Measurements from ENCODE around the gene PRR15L. TPM values are rescaled to one million over a fixed set of nuclear protein-coding genes. Genes with fewer than 3 reads are reported as not detected.

The PRR15L gene
- total and polyA plus RNA-seq, 12 donors, result 0.03 to 0.24 (median 0.19) TPM; not detected in 9

- Histone ChIP-seq H3K4me3 (no peak overlapping the region), H3K36me3 (replicated peaks in 1 of 2) (no peaks in the 10 kb centered on the region), H3K4me1 (replicated peaks in 1 of 2) (no peaks in the 10 kb centered on the region), H3K27ac (peak overlapping the region in 1 of 5 donors; percentile 41), H3K9me3 (replicated peaks in 1 of 3) (no peaks in the 10 kb centered on the region), H3K27me3 (no peaks in the 10 kb centered on the region)
- DNase-seq, result no peak
- no peak for TF ChIP-seq CTCF (IDR thresholded peaks at IDR 0.05)
- TF ChIP-seq POLR2A (IDR thresholded peaks at IDR 0.05), result no peak
- intact Hi-C loops (cut with DNase I), result no loop called here
- WGBS, 4 donors, result 61 to 70% (median 68%) methylated on average over 9 of the region's 9 CpGs
These were observed 35.4 kb upstream of the PRR15L start for GRCh38 chr17:47993031-47993564.

GRCh38 chr17:47992216-47992615, 34.5 kb upstream of the PRR15L start:
- Histone ChIP-seq H3K9me3 (replicated peaks in 1 of 3) (no peaks in the 10 kb centered on the region), H3K4me3 (no peak overlapping the region), H3K27me3 (no peaks in the 10 kb centered on the region), H3K36me3 (replicated peaks in 1 of 2) (no peaks in the 10 kb centered on the region), H3K27ac (peak overlapping the region in 1 of 5 donors; percentile 41), H3K4me1 (replicated peaks in 1 of 2) (no peaks in the 10 kb centered on the region)
- DNase-seq, result no peak
- TF ChIP-seq POLR2A (IDR thresholded peaks at IDR 0.05) (no peak), CTCF (IDR thresholded peaks at IDR 0.05) (no peak)
- WGBS, 4 donors, result 53 to 70% (median 60%) methylated on average over 4 of the region's 4 CpGs
- intact Hi-C loops (cut with DNase I), result no loop called here

GRCh38 chr17:47990962-47991731, 33.5 kb upstream of the PRR15L start:
- no peaks in the 10 kb centered on the region for H3K27me3 ChIP-seq
- no peak for DNase-seq
- TF ChIP-seq POLR2A (IDR thresholded peaks at IDR 0.05) (no peak), CTCF (IDR thresholded peaks at IDR 0.05) (no peak)
- H3K4me3 ChIP-seq, result no peak overlapping the region
- H3K27ac ChIP-seq, result no peak overlapping the region
- no peaks in the 10 kb centered on the region for H3K9me3 ChIP-seq (replicated peaks in 1 of 3)
- no peaks in the 10 kb centered on the region for H3K4me1 ChIP-seq (replicated peaks in 1 of 2)
- 58 to 67% (median 64%) methylated on average over 7 to 14 of the region's 14 CpGs for WGBS, 4 donors
- no peaks in the 10 kb centered on the region for H3K36me3 ChIP-seq (replicated peaks in 1 of 2)
- intact Hi-C loops (cut with DNase I), result no loop called here

- WGBS, 4 donors, result 78 to 97% (median 86%) methylated on average over 1 of the region's 1 CpG
- Histone ChIP-seq H3K4me1 (replicated peaks in 1 of 2) (no peaks in the 10 kb centered on the region), H3K27ac (no peak overlapping the region), H3K36me3 (replicated peaks in 1 of 2) (no peaks in the 10 kb centered on the region), H3K9me3 (replicated peaks in 1 of 3) (no peaks in the 10 kb centered on the region), H3K27me3 (no peaks in the 10 kb centered on the region), H3K4me3 (no peak overlapping the region)
- no peak for DNase-seq
- intact Hi-C loops (cut with DNase I), result no loop called here
- no peak for TF ChIP-seq POLR2A (IDR thresholded peaks at IDR 0.05)
- TF ChIP-seq CTCF (IDR thresholded peaks at IDR 0.05), result no peak
These were observed 32.0 kb upstream of the PRR15L start for GRCh38 chr17:47989700-47990099.

Data from adrenal gland (tissue), 12 donors.